GM18861 (cell line): ENCODE measurements around the gene METTL27.
"Not testable (repeated sequence)": the region's sequence is repeated elsewhere in the genome, so short reads cannot be mapped to it uniquely, and the experiment has no call there.

Source experiments
- ATAC-seq: cut with Tn5 transposase; IDR thresholded peaks from one replicate; pipeline ENCODE4 v1.9.1; 2021; ENCODE audit not compliant: unreplicated experiment

The METTL27 gene

GRCh38 chr7:73870041-73870492, 27.8 kb upstream of the METTL27 start:
- no peak for ATAC-seq

- no peak for ATAC-seq
Measured at GRCh38 chr7:73869011-73869798, 26.9 kb upstream of the METTL27 start.

GRCh38 chr7:73866446-73866767, 24.1 kb upstream of the METTL27 start:
- no peak for ATAC-seq

- no peak for ATAC-seq
Measured at GRCh38 chr7:73865738-73866445, 23.6 kb upstream of the METTL27 start.

- no peak for ATAC-seq
Measured at GRCh38 chr7:73864981-73865711, 22.8 kb upstream of the METTL27 start.

- no peak for ATAC-seq
Measured at GRCh38 chr7:73861305-73861704, 19.0 kb upstream of the METTL27 start.

GRCh38 chr7:73860859-73861258, 18.5 kb upstream of the METTL27 start, which contains the start of gene TMEM270:
Gene TMEM270 (plus strand): TSS chr7:73861159. CDS start chr7:73861195, 36 bp downstream.
- ATAC-seq: no peak

GRCh38 chr7:73858807-73859206, 16.5 kb upstream of the METTL27 start:
- ATAC-seq: no peak

- no peak for ATAC-seq
Measured at GRCh38 chr7:73856941-73857340, 14.6 kb upstream of the METTL27 start.

- no peak for ATAC-seq
Measured at GRCh38 chr7:73852500-73852899, 10.2 kb upstream of the METTL27 start.

- ATAC-seq: peak; percentile 78
Measured at GRCh38 chr7:73851410-73852338, 9.4 kb upstream of the METTL27 start.

GRCh38 chr7:73850781-73851207, 8.5 kb upstream of the METTL27 start:
- no peak for ATAC-seq

- no peak for ATAC-seq
Measured at GRCh38 chr7:73847941-73848723, 5.8 kb upstream of the METTL27 start.

GRCh38 chr7:73845701-73846195, 3.4 kb upstream of the METTL27 start:
- not testable (repeated sequence) for ATAC-seq

- no peak for ATAC-seq
Measured at GRCh38 chr7:73844848-73845460, 2.6 kb upstream of the METTL27 start.

- no peak for ATAC-seq
Measured at GRCh38 chr7:73844131-73844547, 1.8 kb upstream of the METTL27 start.

GRCh38 chr7:73841689-73842066, 638 bp downstream of the METTL27 start:
- ATAC-seq: no peak

- ATAC-seq: no peak
Measured at GRCh38 chr7:73840715-73841379, 1.5 kb downstream of the METTL27 start.
